SK-N-SH (cell line): ENCODE data around the gene FBLIM1. TPM values are rescaled to one million over a fixed set of nuclear protein-coding genes. Genes with fewer than 3 reads are reported as not detected.

ENCODE experiments used
- CTCF ChIA-PET: fragments of 300-600, 350-600 bp; formaldehyde crosslinking; extraction: SDS; loops from one replicate; lab custom pipeline; 2021; lab: Yijun Ruan, JAX
- POLR2A ChIA-PET: fragments of 350-600 bp; sonication (Branson Sonifier 250); formaldehyde crosslinking; extraction: SDS; loops from one replicate; lab custom pipeline; 2020; ENCODE audit warnings: antibody characterized with exemption, inconsistent platforms; lab: Yijun Ruan, JAX
- DNase-seq: peaks from one replicate; pipeline ENCODE4 v3.0.0; 2012
- H2AFZ ChIP-seq: fragments of 200-600 bp; sonication (generic); 2 replicates; pipeline ENCODE4 v1.8.1; 2016; ENCODE audit warnings: antibody characterized with exemption, mild to moderate bottlenecking, low read depth
- H3F3A ChIP-seq: fragments of 200-600 bp; sonication (generic); replicated peaks from 2 replicates; pipeline ENCODE3; 2016; ENCODE audit warnings: antibody characterized with exemption, mild to moderate bottlenecking; ENCODE audit not compliant: insufficient read depth
- H3K27ac ChIP-seq, 2 experiments: fragments of 200-500 bp in 1 of 2; fragments of 200-600 bp in 1 of 2; sonication (Bioruptor generic) in 1 of 2; sonication (generic), shearing (Covaris generic) in 1 of 2; 2 replicates each; pipeline versions ENCODE4 v1.5.1 to v1.6.1; 2014 to 2016; ENCODE audit warnings: low read depth in 2 of 2, inconsistent platforms in 1 of 2, low read length in 1 of 2, mild to moderate bottlenecking in 1 of 2, mixed read lengths in 1 of 2
- H3K27me3 ChIP-seq: fragments of 200-600 bp; sonication (generic), shearing (Covaris generic); 2 replicates; pipeline ENCODE4 v1.6.1; 2016; ENCODE audit warnings: mixed run types; ENCODE audit not compliant: insufficient read depth
- H3K36me3 ChIP-seq, 2 experiments: fragments of 200-500 bp in 1 of 2; fragments of 200-600 bp in 1 of 2; sonication (Bioruptor generic) in 1 of 2; sonication (generic) in 1 of 2; replicated peaks in 1 of 2; 2 replicates each; pipeline versions ENCODE3 to v1.5.1; 2014 to 2016; ENCODE audit warnings: low read length in 1 of 2, mild to moderate bottlenecking in 1 of 2; ENCODE audit not compliant: insufficient read depth in 2 of 2, control insufficient read depth in 1 of 2
- H3K4me1 ChIP-seq, 2 experiments: fragments of 200-500 bp in 1 of 2; fragments of 200-600 bp in 1 of 2; sonication (Bioruptor generic) in 1 of 2; sonication (generic), shearing (Covaris generic) in 1 of 2; 2 replicates each; pipeline versions ENCODE4 v1.5.1 to v1.6.1; 2014 to 2016; ENCODE audit warnings: low read depth in 1 of 2, low read length in 1 of 2, mixed run types in 1 of 2; ENCODE audit not compliant: insufficient read depth in 2 of 2, control insufficient read depth in 1 of 2
- H3K4me2 ChIP-seq: fragments of 200-600 bp; sonication (generic), shearing (Covaris generic); 2 replicates; pipeline ENCODE4 v1.6.1; 2017; ENCODE audit warnings: mixed run types
- H3K4me3 ChIP-seq, 2 experiments: fragments of 200-500 bp in 1 of 2; fragments of 200-600 bp in 1 of 2; sonication (Bioruptor generic) in 1 of 2; sonication (generic), shearing (Covaris generic) in 1 of 2; 2 replicates each; pipeline versions ENCODE4 v1.5.1 to v1.8.1; 2014 to 2016; ENCODE audit warnings: low read depth in 2 of 2, inconsistent platforms in 1 of 2, low read length in 1 of 2, mild to moderate bottlenecking in 1 of 2, mixed read lengths in 1 of 2, moderate library complexity in 1 of 2
- H3K79me2 ChIP-seq: fragments of 200-600 bp; sonication (generic); 2 replicates; pipeline ENCODE4 v1.8.1; 2017; ENCODE audit warnings: mild to moderate bottlenecking; ENCODE audit not compliant: insufficient read depth
- H3K9ac ChIP-seq: fragments of 200-600 bp; sonication (generic); 2 replicates; pipeline ENCODE4 v1.6.1; 2017; ENCODE audit warnings: mixed run types
- H3K9me2 ChIP-seq: fragments of 200-600 bp; sonication (generic); 2 replicates; pipeline ENCODE4 v1.6.1; 2017; ENCODE audit warnings: mixed run types
- H3K9me3 ChIP-seq: fragments of 200-600 bp; sonication (generic); 2 replicates; pipeline ENCODE4 v1.6.1; 2017; ENCODE audit warnings: mixed run types, mild to moderate bottlenecking, moderate library complexity
- H4K20me1 ChIP-seq: fragments of 200-600 bp; sonication (generic); 2 replicates; pipeline ENCODE4 v1.6.1; 2017; ENCODE audit warnings: mild to moderate bottlenecking, mixed run types; ENCODE audit not compliant: insufficient read depth
- ELF1 ChIP-seq: IDR thresholded peaks from 2 replicates; pipeline ENCODE4 v1.4.0; 2012
- EP300 ChIP-seq, 2 experiments: IDR thresholded peaks; 2 replicates each; pipeline versions ENCODE4 v1.4.0 to v1.6.1; 2012; ENCODE audit warnings: borderline replicate concordance in 1 of 2, low read depth in 1 of 2, low read length in 1 of 2
- EZH2phosphoT487 ChIP-seq: fragments of 200-600 bp; sonication (generic); IDR thresholded peaks from 2 replicates; pipeline ENCODE4 v1.6.1; 2017; ENCODE audit warnings: low read depth, mixed run types, mild to moderate bottlenecking, antibody characterized with exemption, moderate library complexity, borderline replicate concordance
- FOSL2 ChIP-seq: IDR thresholded peaks from 2 replicates; pipeline ENCODE4 v1.4.0; 2012; ENCODE audit warnings: low read depth, mild to moderate bottlenecking, moderate library complexity, borderline replicate concordance
- FOXM1 ChIP-seq: IDR thresholded peaks from 2 replicates; pipeline ENCODE4 v1.4.0; 2012; ENCODE audit warnings: low read depth, mild to moderate bottlenecking
- GATA2 ChIP-seq: sonication (generic); formaldehyde crosslinking; IDR thresholded peaks from 2 replicates; pipeline ENCODE4 v1.5.0; 2020; ENCODE audit warnings: mild to moderate bottlenecking, missing genetic modification reagents
- IRF3 ChIP-seq: fragments of 150-350 bp; IDR thresholded peaks from 2 replicates; pipeline ENCODE4 v1.6.1; 2016; ENCODE audit warnings: mild to moderate bottlenecking, low read depth, low read length
- JUND ChIP-seq: IDR thresholded peaks from 2 replicates; pipeline ENCODE4 v1.4.0; 2012
- RAD21 ChIP-seq: IDR thresholded peaks from 2 replicates; pipeline ENCODE4 v1.6.1; 2012; ENCODE audit warnings: mild to moderate bottlenecking, low read length
- RCOR1 ChIP-seq: fragments of 150-350 bp; IDR thresholded peaks from 2 replicates; pipeline ENCODE4 v1.6.1; 2017; ENCODE audit warnings: antibody characterized with exemption, low read length
- REST ChIP-seq: IDR thresholded peaks from 2 replicates; pipeline ENCODE4 v1.6.1; 2012; ENCODE audit warnings: mild to moderate bottlenecking, low read depth, low read length, moderate library complexity
- RXRA ChIP-seq: IDR thresholded peaks from 2 replicates; pipeline ENCODE4 v1.4.0; 2012; ENCODE audit warnings: low read depth, mild to moderate bottlenecking, borderline replicate concordance
- SMC3 ChIP-seq: IDR thresholded peaks from 2 replicates; pipeline ENCODE4 v1.6.1; 2012; ENCODE audit warnings: low read depth, low read length, improper control_type of control experiment
- TAF1 ChIP-seq: IDR thresholded peaks from 2 replicates; pipeline ENCODE4 v1.6.1; 2012; ENCODE audit warnings: low read depth, mild to moderate bottlenecking, low read length, moderate library complexity, borderline replicate concordance
- TCF12 ChIP-seq: IDR thresholded peaks from 2 replicates; pipeline ENCODE4 v1.4.0; 2012
- WGBS: methylation state at CpG from one replicate; pipeline ENCODE4 v1.1.6; 2017; ENCODE audit warnings: low lambda C conversion rate; 5-methylcytosine and 5-hydroxymethylcytosine counted together
- polyA plus RNA-seq, 3 experiments: library from polyadenylated mRNA; depleted of rRNA; stranded (reverse); fragments of >200 nt; gene quantifications; 2 replicates each; pipeline ENCODE4 v1.2.3, GENCODE V29; 2012
- TF ChIP-seq, protein P1 (sequence below): IDR thresholded peaks from 2 replicates; pipeline ENCODE4 v1.4.0; 2012; ENCODE audit warnings: low read depth
- TF ChIP-seq, protein P2 (sequence below): IDR thresholded peaks from 2 replicates; pipeline ENCODE4 v1.4.0; 2012; ENCODE audit warnings: low read depth, borderline replicate concordance
- TF ChIP-seq, protein P3 (sequence below): IDR thresholded peaks from 2 replicates; pipeline ENCODE4 v1.4.0; 2012; ENCODE audit warnings: low read depth, borderline replicate concordance

FBLIM1 gene
- polyA plus RNA-seq, 1 of the 3 experiments (the other 2 are of a cell fraction), result 89.8 TPM

DNA sequence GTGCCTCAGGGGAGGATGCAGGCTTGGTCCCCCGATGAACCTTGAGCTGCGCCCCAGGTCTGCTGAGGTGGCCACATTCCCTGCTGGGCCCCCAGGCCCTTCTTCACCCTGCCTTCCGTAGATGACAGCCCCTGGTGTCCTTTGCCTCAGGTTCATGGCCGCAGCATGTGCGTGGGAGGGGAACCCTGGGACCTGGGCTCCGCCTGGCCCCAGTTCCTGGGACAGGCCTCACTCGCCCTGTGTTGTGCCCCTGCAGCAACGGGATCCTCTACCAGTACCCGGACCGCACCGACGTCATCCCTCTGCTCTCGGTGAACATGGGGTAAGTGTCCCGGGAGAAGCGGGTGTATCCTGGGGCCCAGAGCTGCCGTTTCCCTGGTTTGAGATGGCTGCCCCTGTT lies 27.7 kb upstream of the FBLIM1 start:
- Histone ChIP-seq H3K4me1 (peaks cover 0 to 12% of the 10 kb centered on the region in 2 experiments; a peak in 1 of 4 replicates), H2AFZ (no peak overlapping the region), H3K27me3 (no peaks in the 10 kb centered on the region), H3K9me3 (no peaks in the 10 kb centered on the region), H3K36me3 (peaks cover 0 to 77% of the 10 kb centered on the region in 2 experiments)
- no peak for DNase-seq
- WGBS, result 93% methylated on average over 14 of the region's 16 CpGs
- TF ChIP-seq SMC3, result no peak
- no peak for TF ChIP-seq IRF3
- no peak for TF ChIP-seq JUND
- no peak for TF ChIP-seq FOSL2
- TF ChIP-seq, all 33 proteins: peak for 0
- POLR2A ChIA-PET, result no interaction called here
- Histone ChIP-seq H3K9me2 (no peaks in the 10 kb centered on the region), H3K79me2 (no peaks in the 10 kb centered on the region), H3K4me3 (no peak overlapping the region), H3K27ac (no peak overlapping the region), H3K9ac (no peak overlapping the region), H3K4me2 (no peak overlapping the region), H3F3A (no peaks in the 10 kb centered on the region), H4K20me1 (no peaks in the 10 kb centered on the region)
- CTCF ChIA-PET, result interaction anchor here (1.3 kb wide), 1 partner anchor 46 kb away, joined by 3 read pairs; no protein-coding TSS in a partner anchor

- Histone ChIP-seq H3F3A (no peaks in the 10 kb centered on the region), H3K79me2 (no peaks in the 10 kb centered on the region), H3K27me3 (no peaks in the 10 kb centered on the region), H3K27ac (no peak overlapping the region), H3K4me1 (peaks cover 0 to 20% of the 10 kb centered on the region in 2 experiments; a peak in 1 of 4 replicates), H3K9me2 (no peaks in the 10 kb centered on the region), H2AFZ (no peak overlapping the region), H4K20me1 (no peaks in the 10 kb centered on the region), H3K4me3 (no peak overlapping the region), H3K36me3 (peaks cover 0 to 67% of the 10 kb centered on the region in 2 experiments), H3K4me2 (no peak overlapping the region), H3K9ac (no peak overlapping the region), H3K9me3 (no peaks in the 10 kb centered on the region)
- 95% methylated on average over 15 of the region's 39 CpGs for WGBS
- POLR2A ChIA-PET, result no interaction called here
- DNase-seq, result no peak
- CTCF ChIA-PET, result interaction anchor here (1.2 to 1.3 kb wide), 2 partner anchors 9 to 47 kb away, joined by 3 read pairs; no protein-coding TSS in a partner anchor
- TF ChIP-seq RCOR1 (no peak), EP300 (IDR thresholded peaks at IDR 0.05; ENCODE audit: borderline replicate concordance in 1 of 2, low read depth in 1 of 2, low read length in 1 of 2) (no peak), FOXM1 (no peak), EZH2phosphoT487 (no peak), JUND (no peak), FOSL2 (no peak), GATA2 (CRISPR knock-in tag) (no peak), TCF12 (no peak), REST (no peak), RAD21 (no peak), RXRA (no peak), ELF1 (no peak), TAF1 (no peak)
- TF ChIP-seq, protein P1, sequence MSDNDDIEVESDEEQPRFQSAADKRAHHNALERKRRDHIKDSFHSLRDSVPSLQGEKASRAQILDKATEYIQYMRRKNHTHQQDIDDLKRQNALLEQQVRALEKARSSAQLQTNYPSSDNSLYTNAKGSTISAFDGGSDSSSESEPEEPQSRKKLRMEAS, result no peak
- TF ChIP-seq, protein P2, sequence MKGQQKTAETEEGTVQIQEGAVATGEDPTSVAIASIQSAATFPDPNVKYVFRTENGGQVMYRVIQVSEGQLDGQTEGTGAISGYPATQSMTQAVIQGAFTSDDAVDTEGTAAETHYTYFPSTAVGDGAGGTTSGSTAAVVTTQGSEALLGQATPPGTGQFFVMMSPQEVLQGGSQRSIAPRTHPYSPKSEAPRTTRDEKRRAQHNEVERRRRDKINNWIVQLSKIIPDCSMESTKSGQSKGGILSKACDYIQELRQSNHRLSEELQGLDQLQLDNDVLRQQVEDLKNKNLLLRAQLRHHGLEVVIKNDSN, result no peak
- TF ChIP-seq, protein P3, sequence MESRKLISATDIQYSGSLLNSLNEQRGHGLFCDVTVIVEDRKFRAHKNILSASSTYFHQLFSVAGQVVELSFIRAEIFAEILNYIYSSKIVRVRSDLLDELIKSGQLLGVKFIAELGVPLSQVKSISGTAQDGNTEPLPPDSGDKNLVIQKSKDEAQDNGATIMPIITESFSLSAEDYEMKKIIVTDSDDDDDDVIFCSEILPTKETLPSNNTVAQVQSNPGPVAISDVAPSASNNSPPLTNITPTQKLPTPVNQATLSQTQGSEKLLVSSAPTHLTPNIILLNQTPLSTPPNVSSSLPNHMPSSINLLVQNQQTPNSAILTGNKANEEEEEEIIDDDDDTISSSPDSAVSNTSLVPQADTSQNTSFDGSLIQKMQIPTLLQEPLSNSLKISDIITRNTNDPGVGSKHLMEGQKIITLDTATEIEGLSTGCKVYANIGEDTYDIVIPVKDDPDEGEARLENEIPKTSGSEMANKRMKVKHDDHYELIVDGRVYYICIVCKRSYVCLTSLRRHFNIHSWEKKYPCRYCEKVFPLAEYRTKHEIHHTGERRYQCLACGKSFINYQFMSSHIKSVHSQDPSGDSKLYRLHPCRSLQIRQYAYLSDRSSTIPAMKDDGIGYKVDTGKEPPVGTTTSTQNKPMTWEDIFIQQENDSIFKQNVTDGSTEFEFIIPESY, result no peak
These were observed 26.6 kb upstream of the FBLIM1 start for GRCh38 chr1:15731735-15732685.
